ENCODE data around the gene ABCA5. TPM values are rescaled to one million over a fixed set of nuclear protein-coding genes. Genes with fewer than 3 reads are reported as not detected.

The ABCA5 gene
- total and polyA plus RNA-seq, 2 of the 13 experiments (the other 11 are each of a cell fraction or from before 2014, with no cell fraction given), result 9.7 to 10.1 TPM

DNA sequence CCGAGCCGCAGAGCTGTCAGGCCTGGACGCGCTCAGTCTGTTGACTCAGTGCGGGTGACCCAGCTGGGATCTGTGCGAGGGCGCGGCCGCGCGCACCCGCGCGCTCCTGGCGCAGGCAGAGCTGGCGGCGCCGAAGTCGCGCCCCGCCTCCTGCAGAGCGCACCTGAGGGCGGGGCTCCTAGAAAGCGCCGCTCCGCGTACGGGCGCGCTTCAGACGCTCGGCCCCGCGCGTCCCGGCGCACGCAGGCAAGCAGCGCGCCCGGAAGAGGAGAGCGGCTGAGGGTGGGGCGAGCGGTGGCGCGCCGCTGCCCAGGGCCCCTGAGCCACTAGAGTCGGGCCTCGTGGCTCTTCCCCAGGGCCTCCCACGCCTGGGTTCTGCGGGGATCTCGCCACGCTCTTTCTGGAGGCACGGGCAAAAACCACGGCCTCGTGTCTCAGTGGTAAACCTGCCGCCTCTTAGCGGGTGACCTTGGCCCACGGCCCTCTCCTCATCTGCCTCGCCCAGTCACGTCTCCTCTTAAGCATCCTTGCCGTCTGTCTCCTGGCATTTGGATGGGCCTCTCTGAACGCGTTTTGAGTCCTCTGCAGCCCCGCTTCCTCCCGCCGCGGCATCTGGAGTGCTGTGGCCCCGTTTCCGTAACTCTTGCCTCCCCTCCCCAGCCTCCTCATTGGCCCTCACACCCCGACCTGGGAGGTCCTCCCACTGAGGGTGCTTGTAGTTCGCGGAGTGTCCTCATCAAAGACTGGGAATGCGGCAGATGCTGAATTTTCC is at the start of gene ABCA5 (continued):
- TF ChIP-seq, protein P1, sequence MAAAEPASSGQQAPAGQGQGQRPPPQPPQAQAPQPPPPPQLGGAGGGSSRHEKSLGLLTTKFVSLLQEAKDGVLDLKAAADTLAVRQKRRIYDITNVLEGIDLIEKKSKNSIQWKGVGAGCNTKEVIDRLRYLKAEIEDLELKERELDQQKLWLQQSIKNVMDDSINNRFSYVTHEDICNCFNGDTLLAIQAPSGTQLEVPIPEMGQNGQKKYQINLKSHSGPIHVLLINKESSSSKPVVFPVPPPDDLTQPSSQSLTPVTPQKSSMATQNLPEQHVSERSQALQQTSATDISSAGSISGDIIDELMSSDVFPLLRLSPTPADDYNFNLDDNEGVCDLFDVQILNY (CRISPR knock-in tag; conservative IDR thresholded peaks at IDR 0.05), result 0 out of 2 replicates have a peak, but pooled peaks have one; percentile 13
- TF ChIP-seq, protein P2, sequence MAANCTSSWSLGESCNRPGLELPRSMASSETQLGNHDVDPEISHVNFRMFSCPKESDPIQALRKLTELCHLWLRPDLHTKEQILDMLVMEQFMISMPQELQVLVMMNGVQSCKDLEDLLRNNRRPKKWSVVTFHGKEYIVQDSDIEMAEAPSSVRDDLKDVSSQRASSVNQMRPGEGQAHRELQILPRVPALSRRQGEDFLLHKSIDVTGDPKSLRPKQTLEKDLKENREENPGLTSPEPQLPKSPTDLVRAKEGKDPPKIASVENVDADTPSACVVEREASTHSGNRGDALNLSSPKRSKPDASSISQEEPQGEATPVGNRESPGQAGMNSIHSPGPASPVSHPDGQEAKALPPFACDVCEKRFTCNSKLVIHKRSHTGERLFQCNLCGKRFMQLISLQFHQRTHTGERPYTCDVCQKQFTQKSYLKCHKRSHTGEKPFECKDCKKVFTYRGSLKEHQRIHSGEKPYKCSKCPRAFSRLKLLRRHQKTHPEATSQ (CRISPR knock-in tag; IDR thresholded peaks at IDR 0.05; ENCODE audit: borderline replicate concordance), result peak; percentile 49; the same call in 1 of the 2 replicates
- TF ChIP-seq HNF4G (IDR thresholded peaks at IDR 0.05; ENCODE audit: borderline replicate concordance, low read depth, low read length), result no peak
- TF ChIP-seq HNF4G (CRISPR knock-in tag; IDR thresholded peaks at IDR 0.05; ENCODE audit: borderline replicate concordance, low read depth), result peak; percentile 17; the same call in 1 of the 2 replicates
- peak; percentile 87 for TF ChIP-seq SALL1 (CRISPR knock-in tag; IDR thresholded peaks at IDR 0.05)
- peak; percentile 86 for TF ChIP-seq AGO1 (IDR thresholded peaks at IDR 0.05; ENCODE audit: low read depth, low read length, poor library complexity, severe bottlenecking)
- TF ChIP-seq NBN (conservative IDR thresholded peaks at IDR 0.05), result no peak
- peak; percentile 65; the same call in 1 of the 2 replicates for TF ChIP-seq ZNF614 (CRISPR knock-in tag; IDR thresholded peaks at IDR 0.05; ENCODE audit: borderline replicate concordance)
- TF ChIP-seq, protein P3, sequence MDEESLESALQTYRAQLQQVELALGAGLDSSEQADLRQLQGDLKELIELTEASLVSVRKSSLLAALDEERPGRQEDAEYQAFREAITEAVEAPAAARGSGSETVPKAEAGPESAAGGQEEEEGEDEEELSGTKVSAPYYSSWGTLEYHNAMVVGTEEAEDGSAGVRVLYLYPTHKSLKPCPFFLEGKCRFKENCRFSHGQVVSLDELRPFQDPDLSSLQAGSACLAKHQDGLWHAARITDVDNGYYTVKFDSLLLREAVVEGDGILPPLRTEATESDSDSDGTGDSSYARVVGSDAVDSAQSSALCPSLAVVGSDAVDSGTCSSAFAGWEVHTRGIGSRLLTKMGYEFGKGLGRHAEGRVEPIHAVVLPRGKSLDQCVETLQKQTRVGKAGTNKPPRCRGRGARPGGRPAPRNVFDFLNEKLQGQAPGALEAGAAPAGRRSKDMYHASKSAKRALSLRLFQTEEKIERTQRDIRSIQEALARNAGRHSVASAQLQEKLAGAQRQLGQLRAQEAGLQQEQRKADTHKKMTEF (CRISPR knock-in tag; IDR thresholded peaks at IDR 0.05), result peak; percentile 71; the same call in 1 of the 2 replicates
- TF ChIP-seq ZNF549 (CRISPR knock-in tag; IDR thresholded peaks at IDR 0.05), result no peak; the same call in 1 of the 2 replicates
- TF ChIP-seq, protein P4, sequence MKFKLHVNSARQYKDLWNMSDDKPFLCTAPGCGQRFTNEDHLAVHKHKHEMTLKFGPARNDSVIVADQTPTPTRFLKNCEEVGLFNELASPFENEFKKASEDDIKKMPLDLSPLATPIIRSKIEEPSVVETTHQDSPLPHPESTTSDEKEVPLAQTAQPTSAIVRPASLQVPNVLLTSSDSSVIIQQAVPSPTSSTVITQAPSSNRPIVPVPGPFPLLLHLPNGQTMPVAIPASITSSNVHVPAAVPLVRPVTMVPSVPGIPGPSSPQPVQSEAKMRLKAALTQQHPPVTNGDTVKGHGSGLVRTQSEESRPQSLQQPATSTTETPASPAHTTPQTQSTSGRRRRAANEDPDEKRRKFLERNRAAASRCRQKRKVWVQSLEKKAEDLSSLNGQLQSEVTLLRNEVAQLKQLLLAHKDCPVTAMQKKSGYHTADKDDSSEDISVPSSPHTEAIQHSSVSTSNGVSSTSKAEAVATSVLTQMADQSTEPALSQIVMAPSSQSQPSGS (CRISPR knock-in tag; IDR thresholded peaks at IDR 0.05), result peak; percentile 27; the same call in 1 of the 2 replicates
- TF ChIP-seq ARNTL (CRISPR knock-in tag; IDR thresholded peaks at IDR 0.05), result peak; percentile 57; the same call in 1 of the 2 replicates
- peak; percentile 83; the same call in 1 of the 2 replicates for TF ChIP-seq ZC3H4 (CRISPR knock-in tag; IDR thresholded peaks at IDR 0.05; ENCODE audit: borderline replicate concordance)
- TF ChIP-seq JDP2 (CRISPR knock-in tag; IDR thresholded peaks at IDR 0.05; ENCODE audit: borderline replicate concordance), result no peak
- TF ChIP-seq ZNF879 (CRISPR knock-in tag; IDR thresholded peaks at IDR 0.05), result peak; percentile 43; the same call in 1 of the 2 replicates
- TF ChIP-seq FOXK2 (IDR thresholded peaks at IDR 0.05), result no peak
- peak; percentile 47; the same call in 1 of the 2 replicates for TF ChIP-seq BHLHE40 (IDR thresholded peaks at IDR 0.05; ENCODE audit: low read length)
- TF ChIP-seq TBX2 (CRISPR knock-in tag; IDR thresholded peaks at IDR 0.05; ENCODE audit: borderline replicate concordance), result peak; percentile 89
- TF ChIP-seq, protein P5, sequence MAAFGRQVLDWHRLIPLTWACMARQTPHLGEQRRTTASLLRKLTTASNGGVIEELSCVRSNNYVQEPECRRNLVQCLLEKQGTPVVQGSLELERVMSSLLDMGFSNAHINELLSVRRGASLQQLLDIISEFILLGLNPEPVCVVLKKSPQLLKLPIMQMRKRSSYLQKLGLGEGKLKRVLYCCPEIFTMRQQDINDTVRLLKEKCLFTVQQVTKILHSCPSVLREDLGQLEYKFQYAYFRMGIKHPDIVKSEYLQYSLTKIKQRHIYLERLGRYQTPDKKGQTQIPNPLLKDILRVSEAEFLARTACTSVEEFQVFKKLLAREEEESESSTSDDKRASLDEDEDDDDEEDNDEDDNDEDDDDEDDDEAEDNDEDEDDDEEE (CRISPR knock-in tag; IDR thresholded peaks at IDR 0.05), result peak; percentile 84
- TF ChIP-seq TCF7 (IDR thresholded peaks at IDR 0.05; ENCODE audit: low read depth), result no peak
- TF ChIP-seq PCBP1 (IDR thresholded peaks at IDR 0.05; ENCODE audit: borderline replicate concordance, low read depth, low read length), result peak; percentile 87; the same call in 1 of the 2 replicates
- TF ChIP-seq, protein P6, sequence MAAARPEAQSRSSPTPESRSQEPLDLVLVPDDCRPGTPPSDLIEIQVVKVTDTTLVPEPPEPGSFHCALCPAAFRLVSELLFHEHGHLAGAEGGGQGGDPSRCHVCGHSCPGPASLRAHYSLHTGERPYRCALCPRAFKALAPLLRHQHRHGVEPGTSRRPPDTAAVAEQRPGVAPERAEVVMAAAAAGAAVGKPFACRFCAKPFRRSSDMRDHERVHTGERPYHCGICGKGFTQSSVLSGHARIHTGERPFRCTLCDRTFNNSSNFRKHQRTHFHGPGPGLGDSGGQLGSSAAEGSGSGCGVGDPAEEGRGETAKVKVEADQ (CRISPR knock-in tag; IDR thresholded peaks at IDR 0.05; ENCODE audit: borderline replicate concordance), result peak; percentile 26; the same call in 1 of the 2 replicates
- TF ChIP-seq ZNF263 (CRISPR knock-in tag; IDR thresholded peaks at IDR 0.05), result peak; percentile 85
